Measurements from ENCODE around the gene TPO.

GRCh38 chr2:1550076-1550475 lies 136.8 kb downstream of the TPO start:
- TF ChIP-seq CTCF (IDR thresholded peaks at IDR 0.05) (no peak), POLR2A (IDR thresholded peaks at IDR 0.05) (no peak)

Data from Peyer's patch (tissue), 4 donors.